Fibroblast of lung (primary cell): ENCODE measurements around the gene PITX3.

ENCODE experiments used
- EZH2 ChIP-seq: IDR thresholded peaks from 2 replicates; pipeline ENCODE4 v1.5.1; 2012; ENCODE audit warnings: low read length, control low read depth, mild to moderate bottlenecking; ENCODE audit errors: missing control alignments
- TF ChIP-seq, protein P1 (sequence below), 2 donors: IDR thresholded peaks in 1 of 2; conservative IDR thresholded peaks in 1 of 2; 1 replicate in 1 of 2; 2 replicates in 1 of 2; pipeline ENCODE4 v1.5.1; 2011 to 2012; ENCODE audit warnings: low read length in 2 of 2, control low read depth in 1 of 2, inconsistent platforms in 1 of 2, low read depth in 1 of 2, mild to moderate bottlenecking in 1 of 2

GRCh38 chr10:102283488-102283887, 42.2 kb upstream of the PITX3 start:
- TF ChIP-seq, protein P1, sequence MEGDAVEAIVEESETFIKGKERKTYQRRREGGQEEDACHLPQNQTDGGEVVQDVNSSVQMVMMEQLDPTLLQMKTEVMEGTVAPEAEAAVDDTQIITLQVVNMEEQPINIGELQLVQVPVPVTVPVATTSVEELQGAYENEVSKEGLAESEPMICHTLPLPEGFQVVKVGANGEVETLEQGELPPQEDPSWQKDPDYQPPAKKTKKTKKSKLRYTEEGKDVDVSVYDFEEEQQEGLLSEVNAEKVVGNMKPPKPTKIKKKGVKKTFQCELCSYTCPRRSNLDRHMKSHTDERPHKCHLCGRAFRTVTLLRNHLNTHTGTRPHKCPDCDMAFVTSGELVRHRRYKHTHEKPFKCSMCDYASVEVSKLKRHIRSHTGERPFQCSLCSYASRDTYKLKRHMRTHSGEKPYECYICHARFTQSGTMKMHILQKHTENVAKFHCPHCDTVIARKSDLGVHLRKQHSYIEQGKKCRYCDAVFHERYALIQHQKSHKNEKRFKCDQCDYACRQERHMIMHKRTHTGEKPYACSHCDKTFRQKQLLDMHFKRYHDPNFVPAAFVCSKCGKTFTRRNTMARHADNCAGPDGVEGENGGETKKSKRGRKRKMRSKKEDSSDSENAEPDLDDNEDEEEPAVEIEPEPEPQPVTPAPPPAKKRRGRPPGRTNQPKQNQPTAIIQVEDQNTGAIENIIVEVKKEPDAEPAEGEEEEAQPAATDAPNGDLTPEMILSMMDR (conservative IDR thresholded peaks at IDR 0.05 in 1 of 2, IDR thresholded peaks at IDR 0.05 in 1 of 2; ENCODE audit: low read depth in 1 of 2, low read length in 2 of 2), result no peak
- no peak for TF ChIP-seq EZH2
